Activated naive CD8-positive, alpha-beta T cell (primary cell): Measurements from ENCODE around the gene WNK1.
"Not testable (repeated sequence)": the region's sequence is repeated elsewhere in the genome, so short reads cannot be mapped to it uniquely, and the experiment has no call there.

Experiments used
- H3K27ac Mint-ChIP-seq: one replicate; pipeline ENCODE4 v1.8.0; 2021; ENCODE audit warnings: mixed read lengths
- H3K27me3 Mint-ChIP-seq: one replicate; pipeline ENCODE4 v1.8.0; 2021; ENCODE audit warnings: mixed read lengths
- H3K36me3 Mint-ChIP-seq: one replicate; pipeline ENCODE4 v1.8.0; 2021; ENCODE audit warnings: mixed read lengths
- H3K4me1 Mint-ChIP-seq: one replicate; pipeline ENCODE4 v1.8.0; 2021; ENCODE audit warnings: low read depth, mixed read lengths
- H3K4me3 Mint-ChIP-seq: one replicate; pipeline ENCODE4 v1.8.0; 2021; ENCODE audit warnings: mild to moderate bottlenecking, mixed read lengths
- H3K9me3 Mint-ChIP-seq: one replicate; pipeline ENCODE4 v1.8.0; 2021; ENCODE audit warnings: low read depth, mixed read lengths

WNK1 gene

GRCh38 chr12:754851-755562 lies 2.6 kb downstream of the WNK1 start:
- Mint-ChIP-seq H3K4me1 (peaks cover 35% of the 10 kb centered on the region), H3K4me3 (peak overlapping the region; percentile 95), H3K9me3 (no peaks in the 10 kb centered on the region), H3K36me3 (peaks cover 10% of the 10 kb centered on the region), H3K27me3 (no peaks in the 10 kb centered on the region), H3K27ac (peak overlapping the region; percentile 93)

- H3K27ac Mint-ChIP-seq: peak overlapping the region; percentile 68
- H3K9me3 Mint-ChIP-seq: no peaks in the 10 kb centered on the region
- H3K4me1 Mint-ChIP-seq: peaks cover 67% of the 10 kb centered on the region
- H3K27me3 Mint-ChIP-seq: no peaks in the 10 kb centered on the region
- peak overlapping the region; percentile 68 for H3K4me3 Mint-ChIP-seq
- peaks cover 19% of the 10 kb centered on the region for H3K36me3 Mint-ChIP-seq
These were observed 7.2 kb downstream of the WNK1 start for GRCh38 chr12:759628-760027.

- H3K36me3 Mint-ChIP-seq: peaks cover 17% of the 10 kb centered on the region
- peak overlapping the region; percentile 65 for H3K4me3 Mint-ChIP-seq
- peaks cover 67% of the 10 kb centered on the region for H3K4me1 Mint-ChIP-seq
- H3K27ac Mint-ChIP-seq: peak overlapping the region; percentile 34
- no peaks in the 10 kb centered on the region for H3K9me3 Mint-ChIP-seq
- no peaks in the 10 kb centered on the region for H3K27me3 Mint-ChIP-seq
These were observed 8.9 kb downstream of the WNK1 start for GRCh38 chr12:761256-761655.

GRCh38 chr12:765840-766239 lies 13.5 kb downstream of the WNK1 start:
- H3K27me3 Mint-ChIP-seq: no peaks in the 10 kb centered on the region
- peak overlapping the region; percentile 11 for H3K27ac Mint-ChIP-seq
- no peaks in the 10 kb centered on the region for H3K9me3 Mint-ChIP-seq
- peak overlapping the region; percentile 4 for H3K4me3 Mint-ChIP-seq
- peaks cover 9% of the 10 kb centered on the region for H3K36me3 Mint-ChIP-seq
- H3K4me1 Mint-ChIP-seq: peaks cover 69% of the 10 kb centered on the region

GRCh38 chr12:768434-768833 lies 16.1 kb downstream of the WNK1 start:
- H3K36me3 Mint-ChIP-seq: peaks cover 2% of the 10 kb centered on the region
- H3K4me3 Mint-ChIP-seq: no peak overlapping the region
- H3K27ac Mint-ChIP-seq: peak overlapping the region; percentile 58
- peaks cover 71% of the 10 kb centered on the region for H3K4me1 Mint-ChIP-seq
- no peaks in the 10 kb centered on the region for H3K9me3 Mint-ChIP-seq
- no peaks in the 10 kb centered on the region for H3K27me3 Mint-ChIP-seq

GRCh38 chr12:770479-770878 lies 18.1 kb downstream of the WNK1 start:
- Mint-ChIP-seq H3K36me3 (no peaks in the 10 kb centered on the region), H3K4me3 (no peak overlapping the region), H3K9me3 (no peaks in the 10 kb centered on the region), H3K27me3 (no peaks in the 10 kb centered on the region), H3K27ac (no peak overlapping the region), H3K4me1 (peaks cover 78% of the 10 kb centered on the region)

DNA sequence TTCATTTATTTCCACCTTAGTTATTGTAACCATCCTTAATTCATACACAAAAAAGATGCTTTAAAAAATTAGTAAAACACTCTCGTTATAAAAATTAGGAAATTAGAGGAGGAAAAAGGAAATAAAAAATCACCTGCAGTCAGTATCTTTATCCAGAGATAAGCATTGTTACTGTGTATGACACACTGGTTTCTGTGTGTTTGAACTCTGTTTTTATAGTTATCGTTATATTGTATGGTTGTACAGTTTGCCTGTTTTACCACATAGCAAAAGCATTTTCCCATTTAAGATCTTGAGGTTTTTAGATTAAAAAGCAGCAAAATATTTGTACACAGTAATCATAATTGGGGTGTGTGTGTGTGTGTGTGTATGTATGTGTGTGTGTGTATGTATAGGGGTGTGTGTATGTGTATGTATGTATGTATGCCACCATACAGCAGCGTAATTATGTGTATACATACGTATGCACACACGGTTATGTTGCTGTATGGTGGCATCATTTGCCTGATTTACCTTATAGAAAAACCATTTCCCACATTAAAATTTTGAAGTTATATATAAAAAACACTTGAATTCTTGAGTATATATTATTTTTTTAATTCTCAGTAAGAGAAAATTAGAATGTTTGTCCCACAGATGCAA lies 19.8 kb downstream of the WNK1 start:
- no peaks in the 10 kb centered on the region for H3K9me3 Mint-ChIP-seq
- H3K27me3 Mint-ChIP-seq: no peaks in the 10 kb centered on the region
- H3K4me3 Mint-ChIP-seq: no peak overlapping the region
- peaks cover 83% of the 10 kb centered on the region for H3K4me1 Mint-ChIP-seq
- peaks cover 2% of the 10 kb centered on the region for H3K36me3 Mint-ChIP-seq
- H3K27ac Mint-ChIP-seq: peak overlapping the region; percentile 70

DNA sequence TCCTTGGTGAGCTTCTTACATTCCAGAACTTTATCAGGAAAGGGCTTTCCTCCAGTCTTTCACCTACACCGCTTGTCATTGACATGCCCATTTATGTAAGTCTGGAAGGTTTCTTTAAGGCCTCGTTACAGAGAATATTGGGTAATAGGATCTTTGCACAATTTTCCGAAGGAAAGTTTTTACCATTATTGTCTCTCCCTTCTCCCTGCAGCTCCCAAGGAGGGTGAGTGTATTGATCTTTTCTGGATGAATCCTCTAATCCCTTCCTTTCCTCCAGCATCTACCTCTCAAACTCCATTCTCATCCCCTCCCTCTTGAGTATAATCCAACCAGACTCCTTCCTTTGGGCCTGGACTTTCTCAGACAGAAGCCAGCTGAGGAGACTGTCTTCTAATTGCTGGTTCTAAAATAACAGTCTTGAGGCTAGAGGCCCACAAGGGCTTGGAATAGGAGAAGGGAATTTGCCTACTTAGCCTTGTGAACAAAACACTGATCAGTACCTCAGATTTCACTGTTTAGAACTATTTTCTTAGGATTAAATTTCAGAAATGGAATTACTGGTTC lies 21.8 kb downstream of the WNK1 start:
- H3K9me3 Mint-ChIP-seq: no peaks in the 10 kb centered on the region
- H3K27ac Mint-ChIP-seq: peak overlapping the region; percentile 87
- peaks cover 87% of the 10 kb centered on the region for H3K4me1 Mint-ChIP-seq

GRCh38 chr12:775973-776771 lies 23.8 kb downstream of the WNK1 start:
- H3K4me3 Mint-ChIP-seq: not testable (repeated sequence)

More for the DNA sequence above, 21.8 kb downstream of the WNK1 start:
- H3K4me3 Mint-ChIP-seq: peak overlapping the region; percentile 50
- peaks cover 2% of the 10 kb centered on the region for H3K36me3 Mint-ChIP-seq
- no peaks in the 10 kb centered on the region for H3K27me3 Mint-ChIP-seq

GRCh38 chr12:776772-777373 lies 24.5 kb downstream of the WNK1 start:
- H3K4me1 Mint-ChIP-seq: peaks cover 92% of the 10 kb centered on the region
- H3K36me3 Mint-ChIP-seq, H3K9me3 Mint-ChIP-seq, H3K27me3 Mint-ChIP-seq: not testable (repeated sequence)
- H3K4me3 Mint-ChIP-seq: peak overlapping the region; percentile 63
- peak overlapping the region; percentile 76 for H3K27ac Mint-ChIP-seq

More at GRCh38 chr12:775973-776771, 23.8 kb downstream of the WNK1 start:
- not testable (repeated sequence) for H3K9me3 Mint-ChIP-seq, H3K36me3 Mint-ChIP-seq, H3K27me3 Mint-ChIP-seq
- Mint-ChIP-seq H3K4me1 (peaks cover 91% of the 10 kb centered on the region), H3K27ac (peak overlapping the region; percentile 73)

- peaks cover 2% of the 10 kb centered on the region for H3K36me3 Mint-ChIP-seq
- H3K4me3 Mint-ChIP-seq: peak overlapping the region; percentile 5
- peaks cover 93% of the 10 kb centered on the region for H3K4me1 Mint-ChIP-seq
- H3K27me3 Mint-ChIP-seq: no peaks in the 10 kb centered on the region
- peak overlapping the region; percentile 76 for H3K27ac Mint-ChIP-seq
- no peaks in the 10 kb centered on the region for H3K9me3 Mint-ChIP-seq
These were observed 25.2 kb downstream of the WNK1 start for GRCh38 chr12:777550-778047.

- no peaks in the 10 kb centered on the region for H3K9me3 Mint-ChIP-seq
- peak overlapping the region; percentile 77 for H3K4me3 Mint-ChIP-seq
- H3K27me3 Mint-ChIP-seq: no peaks in the 10 kb centered on the region
- peak overlapping the region; percentile 83 for H3K27ac Mint-ChIP-seq
- peaks cover 83% of the 10 kb centered on the region for H3K4me1 Mint-ChIP-seq
- H3K36me3 Mint-ChIP-seq: peaks cover 2% of the 10 kb centered on the region
These were observed 26.2 kb downstream of the WNK1 start for GRCh38 chr12:778615-779014.

DNA sequence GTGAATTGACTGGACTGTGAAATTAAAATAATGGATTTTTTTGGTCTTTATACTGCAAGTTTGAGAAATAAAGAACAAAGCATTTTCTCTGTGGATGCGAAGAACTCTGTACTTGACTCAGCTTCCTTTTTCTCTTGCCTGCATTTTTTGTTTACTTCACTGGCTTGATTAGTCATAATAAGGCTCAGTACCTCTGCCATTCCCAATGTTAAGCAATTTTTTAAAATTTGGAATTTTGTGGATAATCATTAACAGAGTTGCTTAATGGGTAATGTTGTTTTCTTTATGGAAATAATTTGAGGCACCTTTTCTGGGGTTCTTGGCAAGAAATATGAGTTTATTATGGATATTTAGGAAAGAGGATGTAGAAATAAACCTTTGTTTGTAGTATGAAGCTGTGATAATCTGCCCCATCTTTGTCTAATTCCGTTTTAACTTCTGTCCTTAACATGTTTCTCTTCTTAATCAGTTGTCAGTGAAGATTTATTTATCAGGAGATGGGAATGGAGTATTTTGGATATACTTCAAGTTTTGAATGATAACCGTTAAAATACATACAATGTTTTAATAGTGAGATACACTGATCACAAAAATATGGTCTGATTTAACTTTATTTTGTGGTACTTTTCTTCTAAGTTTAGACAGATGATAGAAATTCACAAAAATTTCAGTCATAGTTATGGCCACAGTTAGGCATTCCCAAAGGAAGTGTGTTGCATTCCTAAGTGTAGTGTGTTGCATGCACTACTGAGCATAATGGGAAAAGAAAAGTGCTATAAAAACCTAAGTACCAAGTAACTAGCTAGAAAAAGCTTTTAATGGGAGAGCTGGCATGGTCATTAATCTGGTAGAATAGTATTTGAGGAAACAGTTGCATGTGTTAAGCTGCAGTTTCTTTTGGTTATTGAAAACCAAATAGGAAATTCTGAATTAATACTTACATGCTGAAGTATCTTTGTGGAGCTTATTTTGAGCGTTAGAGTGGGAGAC lies 27.7 kb downstream of the WNK1 start:
- Mint-ChIP-seq H3K9me3 (no peaks in the 10 kb centered on the region), H3K27me3 (no peaks in the 10 kb centered on the region), H3K4me1 (peaks cover 76% of the 10 kb centered on the region), H3K36me3 (peaks cover 3% of the 10 kb centered on the region), H3K4me3 (peak overlapping the region; percentile 77), H3K27ac (peak overlapping the region; percentile 64)
